K562 (cell line): ENCODE measurements around the gene NENF. TPM values are rescaled to one million over a fixed set of nuclear protein-coding genes. Genes with fewer than 3 reads are reported as not detected.

Experiments used
- ATAC-seq: fragments of 200-7000 bp; cut with Tn5 transposase; 3 replicates; pipeline ENCODE4 v1.9.1; 2020; ENCODE audit warnings: moderate library complexity
- BruUV-seq: library from RNA; stranded (reverse); fragments of 400-500 nt; replicated peaks from 2 replicates; lab custom pipeline; 2021; lab: Mats Ljungman, UMichigan
- CTCF ChIA-PET: fragments of 300-600 bp; formaldehyde crosslinking; extraction: SDS; loops from one replicate; lab custom pipeline; 2021; ENCODE audit warnings: low intra/inter-chr PET ratio; lab: Yijun Ruan, JAX
- POLR2A ChIA-PET: fragments of 300-600, 350-650 bp; sonication (Branson Sonifier 250); formaldehyde crosslinking; extraction: SDS; loops from one replicate; lab custom pipeline; 2021; ENCODE audit warnings: antibody characterized with exemption, inconsistent platforms; lab: Yijun Ruan, JAX
- DNase-seq, 4 experiments: peaks; one replicate each; pipeline versions ENCODE4 v3.0.0 to v3.0.0-alpha.2; 2011 to 2018; ENCODE audit warnings: low spot score in 3 of 4, mixed read lengths in 3 of 4; ENCODE audit errors: extremely low read depth in 1 of 4
- FAIRE-seq: peaks from 2 replicates; lab custom pipeline; 2011; peaks lifted over from hg19 to GRCh38; lab: Jason Lieb, UNC
- H2AFZ ChIP-seq: 2 replicates; pipeline ENCODE4 v1.6.0; 2011; ENCODE audit warnings: low read depth, low read length, control low read depth, inconsistent platforms
- H3K27ac ChIP-seq: fragments of 200-600 bp; 3 replicates; pipeline ENCODE4 v1.8.0; 2011; ENCODE audit warnings: low read depth, mild to moderate bottlenecking, control low read depth, inconsistent platforms, low read length, moderate library complexity, mixed read lengths; ENCODE audit errors: extremely low read depth
- H3K27me3 ChIP-seq, 2 experiments: fragments of 300-600 bp in 1 of 2; 2 replicates in 1 of 2; 3 replicates in 1 of 2; pipeline versions ENCODE4 v1.6.0 to v1.8.0; 2011; ENCODE audit warnings: inconsistent platforms in 2 of 2, low read length in 2 of 2, mild to moderate bottlenecking in 1 of 2, mixed read lengths in 1 of 2, moderate library complexity in 1 of 2; ENCODE audit not compliant: control insufficient read depth in 2 of 2, insufficient read depth in 2 of 2
- H3K36me3 ChIP-seq: fragments of 300-600 bp; 3 replicates; pipeline ENCODE4 v1.8.0; 2011; ENCODE audit warnings: mild to moderate bottlenecking, low read length, inconsistent platforms; ENCODE audit not compliant: control insufficient read depth, insufficient read depth
- H3K4me1 ChIP-seq, 2 experiments: fragments of 200-600 bp in 1 of 2; replicated peaks in 1 of 2; 2 replicates in 1 of 2; 3 replicates in 1 of 2; pipeline versions ENCODE4 v1.5.1 to v1.8.0; 2011; ENCODE audit warnings: inconsistent platforms in 2 of 2, low read length in 2 of 2, mild to moderate bottlenecking in 1 of 2, mixed read lengths in 1 of 2, moderate library complexity in 1 of 2; ENCODE audit not compliant: control insufficient read depth in 2 of 2, insufficient read depth in 2 of 2
- H3K4me2 ChIP-seq: 2 replicates; pipeline ENCODE4 v1.6.1; 2011; ENCODE audit warnings: low read length, control low read depth, inconsistent platforms, mixed read lengths; ENCODE audit not compliant: insufficient read depth
- H3K4me3 ChIP-seq: fragments of 200-600 bp; sonication (generic), shearing (Covaris generic); 2 replicates; pipeline ENCODE4 v1.5.1; 2016; ENCODE audit warnings: control low read depth, inconsistent platforms
- H3K79me2 ChIP-seq: fragments of 200-600 bp; 3 replicates; pipeline ENCODE4 v1.8.0; 2011; ENCODE audit warnings: low read length, inconsistent platforms; ENCODE audit not compliant: control insufficient read depth, insufficient read depth
- H3K9ac ChIP-seq, 2 experiments: 2 replicates each; pipeline versions ENCODE4 v1.6.0 to v1.6.1; 2011; ENCODE audit warnings: low read depth in 2 of 2, low read length in 2 of 2, control low read depth in 1 of 2, inconsistent platforms in 1 of 2, mild to moderate bottlenecking in 1 of 2, mixed read lengths in 1 of 2; ENCODE audit not compliant: insufficient read depth in 1 of 2
- H3K9me1 ChIP-seq: one replicate; pipeline ENCODE4 v1.6.0; 2011; ENCODE audit warnings: inconsistent platforms, mild to moderate bottlenecking, low read length, moderate library complexity; ENCODE audit not compliant: control insufficient read depth, insufficient read depth
- H3K9me3 ChIP-seq: replicated peaks from 2 replicates; pipeline ENCODE4 v1.5.1; 2011; ENCODE audit warnings: low read depth, low read length, inconsistent platforms; ENCODE audit not compliant: control insufficient read depth, insufficient read depth
- H4K20me1 ChIP-seq: replicated peaks from 2 replicates; pipeline ENCODE4 v1.6.1; 2011; ENCODE audit warnings: low read length, inconsistent platforms, mixed read lengths; ENCODE audit not compliant: control insufficient read depth, insufficient read depth
- ATF3 ChIP-seq, 2 experiments: fragments of 450-650 bp in 1 of 2; sonication (generic) in 1 of 2; formaldehyde crosslinking in 1 of 2; IDR thresholded peaks in 1 of 2; conservative IDR thresholded peaks in 1 of 2; 2 replicates each; pipeline versions ENCODE4 v1.6.1 to v1.8.1; 2016 to 2023; ENCODE audit warnings: mild to moderate bottlenecking in 2 of 2, moderate library complexity in 2 of 2, inconsistent platforms in 1 of 2, missing genetic modification reagents in 1 of 2
- CBX8 ChIP-seq: fragments of 200-600 bp; sonication (generic); IDR thresholded peaks from 2 replicates; pipeline ENCODE4 v1.6.1; 2012; ENCODE audit warnings: borderline replicate concordance, mixed run types, low read depth, mild to moderate bottlenecking, moderate library complexity, mixed read lengths, low read length, control low read depth, inconsistent platforms; ENCODE audit not compliant: poor library complexity, severe bottlenecking; ENCODE audit errors: extremely low read depth
- CEBPB ChIP-seq: fragments of 450-650 bp; IDR thresholded peaks from 2 replicates; pipeline ENCODE4 v1.6.1; 2016; ENCODE audit warnings: missing genetic modification characterization, missing compliant biosample characterization
- FOS ChIP-seq: IDR thresholded peaks from 3 replicates; pipeline ENCODE4 v1.6.1; 2011; ENCODE audit not compliant: insufficient read length; ENCODE audit errors: extremely low read depth
- FOXO4 ChIP-seq: fragments of 450-650 bp; formaldehyde crosslinking; IDR thresholded peaks from 2 replicates; pipeline ENCODE4 v1.4.0; 2020; ENCODE audit warnings: mild to moderate bottlenecking, moderate library complexity
- IRF1 ChIP-seq: sonication (generic); formaldehyde crosslinking; IDR thresholded peaks from 2 replicates; pipeline ENCODE4 v1.8.0; 2022; ENCODE audit warnings: missing genetic modification reagents, mild to moderate bottlenecking, borderline replicate concordance
- KLF1 ChIP-seq: fragments of 450-650 bp; IDR thresholded peaks from 2 replicates; pipeline ENCODE4 v1.6.1; 2016; ENCODE audit warnings: missing genetic modification characterization, missing compliant biosample characterization
- MAFG ChIP-seq: fragments of 450-650 bp; conservative IDR thresholded peaks from 2 replicates; pipeline ENCODE4 v1.6.1; 2016; ENCODE audit warnings: missing genetic modification characterization, missing compliant biosample characterization
- MIER1 ChIP-seq: fragments of 450-650 bp; IDR thresholded peaks from 2 replicates; pipeline ENCODE4 v1.6.1; 2016; ENCODE audit warnings: antibody characterized with exemption, mild to moderate bottlenecking, low read depth
- NFIX ChIP-seq: fragments of 250-450 bp; sonication (Bioruptor Pico); IDR thresholded peaks from 2 replicates; pipeline ENCODE4 v1.4.0; 2020; ENCODE audit warnings: low read depth, mild to moderate bottlenecking, moderate library complexity
- NRF1 ChIP-seq, 2 experiments: fragments of 450-650 bp; IDR thresholded peaks in 1 of 2; conservative IDR thresholded peaks in 1 of 2; 2 replicates each; pipeline ENCODE4 v1.6.1; 2014; ENCODE audit warnings: mild to moderate bottlenecking in 2 of 2
- PHTF2 ChIP-seq: fragments of 250-450 bp; sonication (Bioruptor Pico); IDR thresholded peaks from 2 replicates; pipeline ENCODE4 v1.5.0; 2021; ENCODE audit warnings: mild to moderate bottlenecking
- SAFB ChIP-seq: fragments of 200-400 bp; formaldehyde crosslinking; IDR thresholded peaks from 2 replicates; pipeline ENCODE4 v1.6.1; 2017; ENCODE audit warnings: low read depth, low read length, borderline replicate concordance
- STAT5A ChIP-seq: IDR thresholded peaks from 2 replicates; pipeline ENCODE4 v1.6.1; 2012; ENCODE audit warnings: low read length, inconsistent platforms, borderline replicate concordance
- ZBTB2 ChIP-seq: fragments of 450-650 bp; IDR thresholded peaks from 2 replicates; pipeline ENCODE4 v1.6.1; 2016; ENCODE audit warnings: antibody characterized with exemption
- ZKSCAN1 ChIP-seq: fragments of 150-350 bp; IDR thresholded peaks from 2 replicates; pipeline ENCODE4 v1.6.1; 2016; ENCODE audit warnings: low read depth, low read length
- ZNF121 ChIP-seq: sonication (generic); formaldehyde crosslinking; conservative IDR thresholded peaks from 2 replicates; pipeline ENCODE4 v1.8.0; 2022; ENCODE audit warnings: missing genetic modification reagents
- WGBS: fragments of 100-300 bp; shearing (Covaris generic); methylation state at CpG from one replicate; pipeline ENCODE4 v1.1.6; 2016; ENCODE audit warnings: low coverage, mixed read lengths; ENCODE audit not compliant: insufficient coverage; ENCODE audit errors: missing lambda C conversion rate; 5-methylcytosine and 5-hydroxymethylcytosine counted together
- in situ Hi-C: fragments of 300-500 bp; cut with MboI; formaldehyde crosslinking; loops from 4 replicates; pipeline ENCODE4 v1.15.0; 2018; ENCODE audit warnings: inconsistent platforms, mixed read lengths
- intact Hi-C: fragments of 100-400 bp; cut with micrococcal nuclease; formaldehyde crosslinking; loops from 2 replicates; pipeline ENCODE4 v1.14.2; 2022
- polyA plus RNA-seq, 8 experiments: library from polyadenylated mRNA; depleted of rRNA in 4 of 8; stranded (reverse) in 5 of 8; unstranded in 3 of 8; fragments of >200 nt; fragmentation: Nextera tagmentation in 2 of 8; fragmentation: Illumina TruSeq in 1 of 8; extraction: Ambion mirVana in 2 of 8; extraction: Trizol in 1 of 8; gene quantifications; 2 replicates each; pipeline versions ENCODE4 v1.2.1 to v1.2.3, GENCODE V29; 2011 to 2014; ENCODE audit warnings: inconsistent platforms in 1 of 8, missing spikeins in 1 of 8
- total RNA-seq, 7 experiments: library from RNA; depleted of rRNA in 6 of 7; stranded (reverse); fragments of >200 nt in 6 of 7; fragmentation: Illumina TruSeq in 2 of 7; extraction: Trizol in 2 of 7; gene quantifications; 2 replicates each; pipeline versions ENCODE4 v1.2.1 to v1.2.3, GENCODE V29; 2011 to 2021; ENCODE audit warnings: low replicate concordance in 1 of 7

Gene NENF
- total and polyA plus RNA-seq, 9 of the 15 experiments (the other 6 are each of a cell fraction or from before 2014, with no cell fraction given), result 6.1 to 100 (median 72.8) TPM

GRCh38 chr1:212470059-212470458 lies 37.3 kb downstream of the NENF start:
- POLR2A ChIA-PET, result interaction anchor here (0.6 to 1.3 kb wide), 5 partner anchors 14 to 432 kb away, joined by 3 to 4 read pairs (median 3); partner anchors contain the start of gene ATF3
- no TSS peak for BruUV-seq
- TF ChIP-seq MAFG, result no peak
- no peak for TF ChIP-seq STAT5A
- TF ChIP-seq IRF1 (CRISPR knock-in tag), result no peak
- TF ChIP-seq MIER1, result no peak
- TF ChIP-seq ZKSCAN1, result no peak
- TF ChIP-seq ZNF121, result no peak
- no peak for TF ChIP-seq KLF1 (tag)
- no peak for TF ChIP-seq ZBTB2
- no peak for TF ChIP-seq FOS
- no peak for TF ChIP-seq NFIX (CRISPR knock-in tag)
- no peak for TF ChIP-seq CEBPB (tag)
- no peak for TF ChIP-seq PHTF2
- no peak for TF ChIP-seq SAFB
- peak in 1 of 2 experiments; percentile 36; a peak in 2 of 4 replicates for TF ChIP-seq NRF1 (conservative IDR thresholded peaks at IDR 0.05 in 1 of 2, IDR thresholded peaks at IDR 0.05 in 1 of 2)
- no peak for TF ChIP-seq FOXO4 (CRISPR knock-in tag)
- TF ChIP-seq CBX8, result no peak
- TF ChIP-seq ATF3 (IDR thresholded peaks at IDR 0.05), result 0 out of 2 replicates have a peak, but pooled peaks have one; percentile 11
- no peak for TF ChIP-seq ATF3 (CRISPR knock-in tag; conservative IDR thresholded peaks at IDR 0.05)

More at GRCh38 chr1:212470059-212470458, 37.3 kb downstream of the NENF start:
- 8% methylated on average over 15 of the region's 15 CpGs for WGBS
- Histone ChIP-seq H3K4me2 (no peak overlapping the region; the same call in 1 of the 2 replicates), H2AFZ (no peak overlapping the region), H3K9me3 (no peaks in the 10 kb centered on the region), H4K20me1 (no peaks in the 10 kb centered on the region; the same call in 1 of the 2 replicates), H3K27ac (no peak overlapping the region), H3K27me3 (peaks cover 13 to 40% of the 10 kb centered on the region in 2 experiments; a peak in 4 of 5 replicates), H3K4me3 (no peak overlapping the region), H3K9ac (peak overlapping the region in 1 of 2 experiments; percentile 54; a peak in 2 of 4 replicates), H3K36me3 (no peaks in the 10 kb centered on the region), H3K79me2 (no peaks in the 10 kb centered on the region), H3K4me1 (peaks cover 0 to 9% of the 10 kb centered on the region in 2 experiments; a peak in 3 of 5 replicates), H3K9me1 (no peaks in the 10 kb centered on the region)
- CTCF ChIA-PET, result no interaction called here
- DNase-seq, result no peak
- no peak for FAIRE-seq
- intact Hi-C loops, result loop anchor here (10.0 kb wide), 1 partner anchor 445 kb away; no protein-coding TSS in a partner anchor
- in situ Hi-C loops, result no loop called here
- 0 out of 3 replicates have a peak, but pooled peaks have one; percentile 25 for ATAC-seq
